Stimulated activated CD8-positive, alpha-beta memory T cell treated with anti-CD3 and anti-CD28 coated beads, Interleukin-12 subunit alpha, Interleukin-12 subunit beta, amount 100 ng/mL, for 4 hours (primary cell): ENCODE results near the gene TMEM255B.

Experiments
- DNase-seq: peaks from one replicate; pipeline ENCODE4 v3.0.0-alpha.2; 2020; ENCODE audit warnings: low read depth

TMEM255B gene

GRCh38 chr13:113862191-113862930 is 103.3 kb downstream of the TMEM255B start:
- DNase-seq, result no peak

- no peak for DNase-seq
These were observed 104.0 kb downstream of the TMEM255B start for GRCh38 chr13:113862931-113863523.

- DNase-seq, result no peak
These were observed 104.7 kb downstream of the TMEM255B start, which contains the start of gene GAS6 for GRCh38 chr13:113863524-113864272. GAS6 (minus strand) TSS chr13:113864076; CDS start chr13:113863920, 156 bp downstream.

- DNase-seq, result no peak
These were observed 105.4 kb downstream of the TMEM255B start for GRCh38 chr13:113864273-113864890.

- no peak for DNase-seq
These were observed 106.4 kb downstream of the TMEM255B start for GRCh38 chr13:113865427-113865826.
